Liver (tissue), 3 donors: ENCODE measurements around the gene GULP1.

Experiments
- ATF3 ChIP-seq: IDR thresholded peaks from 2 replicates; pipeline ENCODE4 v1.6.1; 2016; ENCODE audit warnings: antibody characterized with exemption
- CTCF ChIP-seq: fragments of 150-350 bp; IDR thresholded peaks from 2 replicates; pipeline ENCODE4 v1.5.1; 2017; ENCODE audit warnings: improper control_type of control experiment, low read depth, low read length; ENCODE audit not compliant: missing input control
- FOXA1 ChIP-seq: IDR thresholded peaks from 2 replicates; pipeline ENCODE4 v1.6.1; 2016; ENCODE audit warnings: antibody characterized with exemption
- GABPA ChIP-seq, 2 donors: IDR thresholded peaks in 1 of 2; conservative IDR thresholded peaks in 1 of 2; 2 replicates each; pipeline ENCODE4 v1.6.1; 2016; ENCODE audit warnings: antibody characterized with exemption in 2 of 2, mild to moderate bottlenecking in 1 of 2, moderate library complexity in 1 of 2
- MAX ChIP-seq: IDR thresholded peaks from 2 replicates; pipeline ENCODE4 v1.6.1; 2016; ENCODE audit warnings: antibody characterized with exemption
- RAD21 ChIP-seq, 2 donors: IDR thresholded peaks; 2 replicates each; pipeline ENCODE4 v1.6.1; 2016; ENCODE audit warnings: antibody characterized with exemption in 2 of 2, mild to moderate bottlenecking in 2 of 2
- REST ChIP-seq: IDR thresholded peaks from 2 replicates; pipeline ENCODE4 v1.6.1; 2016; ENCODE audit warnings: antibody characterized with exemption, mild to moderate bottlenecking
- SP1 ChIP-seq: IDR thresholded peaks from 2 replicates; pipeline ENCODE4 v1.6.1; 2018; ENCODE audit warnings: antibody characterized with exemption, mild to moderate bottlenecking
- ZBTB33 ChIP-seq: IDR thresholded peaks from 2 replicates; pipeline ENCODE4 v1.6.1; 2016; ENCODE audit warnings: antibody characterized with exemption
- donor health status: healthy.
- donor health status: healthy.

GRCh38 chr2:188495969-188496431, 204.3 kb downstream of the GULP1 start:
- TF ChIP-seq CTCF (no peak), ATF3 (no peak), RAD21 (IDR thresholded peaks at IDR 0.05) (no peak), GABPA (IDR thresholded peaks at IDR 0.05 in 1 of 2, conservative IDR thresholded peaks at IDR 0.05 in 1 of 2) (no peak), REST (no peak), SP1 (no peak), MAX (no peak), FOXA1 (no peak), ZBTB33 (no peak)
